K562 (cell line): ENCODE measurements around the gene MARK3. TPM values are rescaled to one million over a fixed set of nuclear protein-coding genes. Genes with fewer than 3 reads are reported as not detected.

ENCODE experiments used
- CSDE1 ChIP-seq, 2 experiments: fragments of 450-650 bp; IDR thresholded peaks; 2 replicates each; pipeline ENCODE4 v1.6.1; 2016; ENCODE audit warnings: mild to moderate bottlenecking in 1 of 2
- FOXM1 ChIP-seq, 2 experiments: fragments of 450-650 bp in 1 of 2; sonication (generic) in 1 of 2; formaldehyde crosslinking in 1 of 2; IDR thresholded peaks; 2 replicates each; pipeline versions ENCODE4 v1.6.1 to v1.9.0; 2017 to 2022; ENCODE audit warnings: low read depth in 2 of 2, mild to moderate bottlenecking in 2 of 2, missing genetic modification reagents in 1 of 2, moderate library complexity in 1 of 2
- HMBOX1 ChIP-seq: sonication (generic); IDR thresholded peaks from 2 replicates; pipeline ENCODE4 v1.6.1; 2016
- HNRNPL ChIP-seq: fragments of 200-400 bp; formaldehyde crosslinking; IDR thresholded peaks from 2 replicates; pipeline ENCODE4 v1.6.1; 2017; ENCODE audit warnings: low read depth, mild to moderate bottlenecking, low read length
- MAFK ChIP-seq: IDR thresholded peaks from 2 replicates; pipeline ENCODE4 v1.6.1; 2011; ENCODE audit warnings: low read length, improper control_type of control experiment
- MYC ChIP-seq, 2 experiments: fragments of 250-450 bp in 1 of 2; sonication (Bioruptor Pico) in 1 of 2; IDR thresholded peaks; 2 replicates each; pipeline versions ENCODE4 v1.5.1 to v1.6.1; 2012 to 2021; ENCODE audit warnings: low read depth in 2 of 2, borderline replicate concordance in 1 of 2, improper control_type of control experiment in 1 of 2, low read length in 1 of 2, mild to moderate bottlenecking in 1 of 2, moderate library complexity in 1 of 2
- RB1 ChIP-seq: fragments of 450-650 bp; IDR thresholded peaks from 2 replicates; pipeline ENCODE4 v1.6.1; 2017; ENCODE audit warnings: low read depth, mild to moderate bottlenecking
- RBFOX2 ChIP-seq: fragments of 200-400 bp; formaldehyde crosslinking; IDR thresholded peaks from 2 replicates; pipeline ENCODE4 v1.6.1; 2017; ENCODE audit warnings: low read depth, mild to moderate bottlenecking, low read length, moderate library complexity
- SRSF1 ChIP-seq: fragments of 200-400 bp; formaldehyde crosslinking; IDR thresholded peaks from 2 replicates; pipeline ENCODE4 v1.6.1; 2017; ENCODE audit warnings: mild to moderate bottlenecking, low read depth, low read length, moderate library complexity
- TBP ChIP-seq: optimal IDR thresholded peaks from 2 replicates; pipeline ENCODE3; 2011; ENCODE audit warnings: low read depth, low read length, improper control_type of control experiment
- TCF7L2 ChIP-seq: fragments of 150-350 bp; IDR thresholded peaks from 2 replicates; pipeline ENCODE4 v1.6.1; 2016; ENCODE audit warnings: low read depth, mild to moderate bottlenecking, low read length, moderate library complexity
- THRB ChIP-seq: fragments of 450-650 bp; formaldehyde crosslinking; conservative IDR thresholded peaks from 2 replicates; pipeline ENCODE4 v1.4.0; 2022; ENCODE audit warnings: mild to moderate bottlenecking, missing genetic modification characterization
- TRIM25 ChIP-seq: fragments of 450-650 bp; IDR thresholded peaks from 2 replicates; pipeline ENCODE4 v1.7.0; 2016; ENCODE audit warnings: borderline replicate concordance
- UBTF ChIP-seq, 2 experiments: IDR thresholded peaks; 2 replicates each; pipeline ENCODE4 v1.6.1; 2012; ENCODE audit warnings: improper control_type of control experiment in 2 of 2, low read depth in 2 of 2, low read length in 2 of 2, borderline replicate concordance in 1 of 2
- ZEB2 ChIP-seq: fragments of 450-650 bp; IDR thresholded peaks from 2 replicates; pipeline ENCODE4 v1.6.1; 2016
- ZNF280B ChIP-seq: fragments of 250-450 bp; sonication (Bioruptor Pico); IDR thresholded peaks from 2 replicates; pipeline ENCODE4 v1.5.1; 2021; ENCODE audit warnings: mild to moderate bottlenecking
- ZNF41 ChIP-seq: fragments of 250-450 bp; sonication (Bioruptor Pico); conservative IDR thresholded peaks from 2 replicates; pipeline ENCODE4 v1.4.0; 2020; ENCODE audit warnings: mild to moderate bottlenecking
- polyA plus RNA-seq, 8 experiments: library from polyadenylated mRNA; depleted of rRNA in 4 of 8; stranded (reverse) in 5 of 8; unstranded in 3 of 8; fragments of >200 nt; fragmentation: Nextera tagmentation in 2 of 8; fragmentation: Illumina TruSeq in 1 of 8; extraction: Ambion mirVana in 2 of 8; extraction: Trizol in 1 of 8; gene quantifications; 2 replicates each; pipeline versions ENCODE4 v1.2.1 to v1.2.3, GENCODE V29; 2011 to 2014; ENCODE audit warnings: inconsistent platforms in 1 of 8, missing spikeins in 1 of 8
- total RNA-seq, 7 experiments: library from RNA; depleted of rRNA in 6 of 7; stranded (reverse); fragments of >200 nt in 6 of 7; fragmentation: Illumina TruSeq in 2 of 7; extraction: Trizol in 2 of 7; gene quantifications; 2 replicates each; pipeline versions ENCODE4 v1.2.1 to v1.2.3, GENCODE V29; 2011 to 2021; ENCODE audit warnings: low replicate concordance in 1 of 7

The MARK3 gene
- total and polyA plus RNA-seq, 9 of the 15 experiments (the other 6 are each of a cell fraction or from before 2014, with no cell fraction given): 10.1 to 68.7 (median 56.3) TPM

- 0 out of 2 replicates have a peak, but pooled peaks have one; percentile 31 for TF ChIP-seq ZEB2
- no peak for TF ChIP-seq TBP
- no peak for TF ChIP-seq SRSF1
- no peak for TF ChIP-seq CSDE1 (IDR thresholded peaks at IDR 0.05)
- no peak for TF ChIP-seq ZNF280B (CRISPR knock-in tag)
- no peak for TF ChIP-seq UBTF (IDR thresholded peaks at IDR 0.05; ENCODE audit: borderline replicate concordance in 1 of 2, low read depth in 2 of 2, low read length in 2 of 2)
- no peak for TF ChIP-seq HMBOX1
- TF ChIP-seq MAFK: no peak
- no peak for TF ChIP-seq HNRNPL
- TF ChIP-seq FOXM1 (IDR thresholded peaks at IDR 0.05; ENCODE audit: low read depth): no peak
- TF ChIP-seq FOXM1 (CRISPR knock-in tag; IDR thresholded peaks at IDR 0.05; ENCODE audit: low read depth): no peak
- no peak for TF ChIP-seq TCF7L2
- no peak for TF ChIP-seq ZNF41 (CRISPR knock-in tag)
- TF ChIP-seq RB1: peak; percentile 37; the same call in 1 of the 2 replicates
- peak; percentile 24; the same call in 1 of the 2 replicates for TF ChIP-seq MYC (IDR thresholded peaks at IDR 0.05; ENCODE audit: low read depth, low read length)
- no peak for TF ChIP-seq MYC (CRISPR knock-in tag; IDR thresholded peaks at IDR 0.05; ENCODE audit: borderline replicate concordance, low read depth)
- TF ChIP-seq THRB (CRISPR knock-in tag): no peak
- no peak for TF ChIP-seq TRIM25
- TF ChIP-seq RBFOX2: no peak
Measured at GRCh38 chr14:103546652-103547454, 161.6 kb downstream of the MARK3 start (continued).
